Esophagus muscularis mucosa (tissue), 4 donors: ENCODE data around the gene LGALSL. TPM values are rescaled to one million over a fixed set of nuclear protein-coding genes. Genes with fewer than 3 reads are reported as not detected.

Experiments used
- DNase-seq: peaks from one replicate; pipeline ENCODE4 v3.0.0-alpha.2; 2017; ENCODE audit errors: extremely low spot score
- H3K27ac ChIP-seq, 4 donors: fragments of 200-600 bp; sonication (generic); replicated peaks in 1 of 4; 1 replicate in 3 of 4; 2 replicates in 1 of 4; pipeline ENCODE4 v1.5.1; 2016 to 2019; ENCODE audit warnings: mild to moderate bottlenecking in 1 of 4
- H3K27me3 ChIP-seq, 4 donors: fragments of 200-600 bp; sonication (generic); one replicate each; pipeline versions ENCODE4 v1.5.1 to v1.6.0; 2016 to 2019
- H3K36me3 ChIP-seq, 4 donors: fragments of 200-600 bp; sonication (generic); one replicate each; pipeline ENCODE4 v1.5.1; 2016 to 2019
- H3K4me1 ChIP-seq, 4 donors: fragments of 200-600 bp; sonication (generic); one replicate each; pipeline ENCODE4 v1.5.1; 2016 to 2019
- H3K4me3 ChIP-seq, 4 donors: fragments of 200-600 bp; sonication (generic); 1 replicate in 2 of 4; 2 replicates in 2 of 4; pipeline ENCODE4 v1.5.1; 2016 to 2019; ENCODE audit warnings: mild to moderate bottlenecking in 4 of 4, moderate library complexity in 1 of 4
- H3K9me3 ChIP-seq, 4 donors: fragments of 200-600 bp; sonication (generic); 1 replicate in 3 of 4; 2 replicates in 1 of 4; pipeline ENCODE4 v1.5.1; 2016 to 2019
- CTCF ChIP-seq, 3 experiments: fragments of 200-600 bp in 2 of 3; fragments of 450-650 bp in 1 of 3; sonication (generic) in 2 of 3; IDR thresholded peaks; one replicate each; pipeline ENCODE4 v1.5.1; 2017 to 2019; ENCODE audit warnings: antibody characterized with exemption in 3 of 3, mild to moderate bottlenecking in 2 of 3, moderate library complexity in 1 of 3
- EP300 ChIP-seq: sonication (generic); formaldehyde crosslinking; IDR thresholded peaks from one replicate; pipeline ENCODE4 v1.6.1; 2017; ENCODE audit warnings: antibody characterized with exemption
- POLR2A ChIP-seq: fragments of 450-650 bp; IDR thresholded peaks from one replicate; pipeline ENCODE4 v1.6.1; 2017; ENCODE audit warnings: antibody characterized with exemption, moderate library complexity, mild to moderate bottlenecking, low read depth
- POLR2AphosphoS5 ChIP-seq, 2 donors: sonication (generic); formaldehyde crosslinking; IDR thresholded peaks; one replicate each; pipeline ENCODE4 v1.6.1; 2017; ENCODE audit warnings: antibody characterized with exemption in 2 of 2
- WGBS: methylation state at CpG from one replicate; pipeline ENCODE4 v1.1.5; 2018; 5-methylcytosine and 5-hydroxymethylcytosine counted together
- intact Hi-C: fragments of 100-400 bp; cut with DNase I; formaldehyde crosslinking; loops from one replicate; pipeline ENCODE4 v1.15.1; 2023
- total RNA-seq, 4 donors: library from RNA; depleted of rRNA; stranded (reverse); fragments of >200 nt; gene quantifications; one replicate each; pipeline versions ENCODE4 v1.1.0 to v1.2.1, GENCODE V29; 2016

LGALSL gene
- total RNA-seq, 4 donors from 2014 or later = 12.3 to 20.2 (median 17.5) TPM

DNA sequence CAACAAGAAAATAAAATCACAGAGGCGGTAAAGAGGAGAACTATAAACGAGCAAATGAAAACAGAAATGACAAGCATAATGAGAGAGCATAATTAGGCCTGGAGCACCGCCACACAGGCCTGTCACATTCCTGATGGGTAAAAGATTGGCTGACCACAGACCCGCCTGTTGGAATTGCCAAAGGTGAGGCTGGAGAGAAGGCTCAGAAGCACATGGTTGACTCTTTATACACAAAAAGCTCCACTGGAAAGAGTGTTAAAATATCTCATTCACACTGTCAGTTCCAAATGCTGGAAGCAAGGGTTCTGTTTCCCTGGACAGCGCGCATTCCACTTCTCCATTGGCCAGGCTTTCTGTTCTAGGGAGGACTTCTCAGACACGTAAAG lies 5.9 kb upstream of the LGALSL start:
- peaks cover 4 to 17% (median 9%) of the 10 kb centered on the region in 4 donors for H3K4me1 ChIP-seq
- no peaks in the 10 kb centered on the region for H3K27me3 ChIP-seq
- intact Hi-C loops = no loop called here
- 77% methylated on average over 7 of the region's 7 CpGs for WGBS
- no peaks in the 10 kb centered on the region for H3K36me3 ChIP-seq
- H3K9me3 ChIP-seq = no peaks in the 10 kb centered on the region
- TF ChIP-seq CTCF (IDR thresholded peaks at IDR 0.05) (no peak), POLR2AphosphoS5 (IDR thresholded peaks at IDR 0.05) (no peak), POLR2A (no peak), EP300 (no peak)
- no peak overlapping the region for H3K27ac ChIP-seq
- DNase-seq = peak; percentile 55
- H3K4me3 ChIP-seq = no peak overlapping the region

DNA sequence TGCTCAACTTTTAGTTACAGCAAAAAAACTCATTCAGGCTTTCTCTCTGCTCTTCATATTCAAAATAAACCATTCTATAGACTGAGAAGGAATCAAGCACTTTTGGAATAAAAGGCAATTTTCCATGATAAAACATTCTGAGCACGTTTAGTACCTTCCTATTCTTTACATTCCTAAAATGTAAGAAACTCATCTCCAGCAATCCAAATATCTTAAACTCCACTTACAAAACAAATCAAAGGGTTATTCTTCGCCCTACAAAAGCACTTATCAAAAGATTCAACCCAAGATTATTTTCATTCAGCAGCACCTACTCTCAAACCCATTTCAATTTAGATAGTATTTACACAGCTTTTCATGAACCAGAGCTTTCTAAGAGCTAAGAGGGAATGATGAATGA lies 2.9 kb upstream of the LGALSL start:
- Histone ChIP-seq H3K4me1 (peaks cover 21 to 34% (median 28%) of the 10 kb centered on the region in 4 donors), H3K36me3 (peaks cover 0 to under 1% (median 0%) of the 10 kb centered on the region in 4 donors), H3K4me3 (no peak overlapping the region), H3K9me3 (no peaks in the 10 kb centered on the region), H3K27ac (no peak overlapping the region), H3K27me3 (no peaks in the 10 kb centered on the region)
- 90% methylated on average over 2 of the region's 2 CpGs for WGBS
- no peak for TF ChIP-seq CTCF (IDR thresholded peaks at IDR 0.05)
- TF ChIP-seq POLR2A = no peak
- no peak for TF ChIP-seq POLR2AphosphoS5 (IDR thresholded peaks at IDR 0.05)
- TF ChIP-seq EP300 = no peak
- intact Hi-C loops = loop anchor here (10.0 kb wide), 1 partner anchor 204 kb away; the partner anchor contains the start of gene SERTAD2
- no peak for DNase-seq

DNA sequence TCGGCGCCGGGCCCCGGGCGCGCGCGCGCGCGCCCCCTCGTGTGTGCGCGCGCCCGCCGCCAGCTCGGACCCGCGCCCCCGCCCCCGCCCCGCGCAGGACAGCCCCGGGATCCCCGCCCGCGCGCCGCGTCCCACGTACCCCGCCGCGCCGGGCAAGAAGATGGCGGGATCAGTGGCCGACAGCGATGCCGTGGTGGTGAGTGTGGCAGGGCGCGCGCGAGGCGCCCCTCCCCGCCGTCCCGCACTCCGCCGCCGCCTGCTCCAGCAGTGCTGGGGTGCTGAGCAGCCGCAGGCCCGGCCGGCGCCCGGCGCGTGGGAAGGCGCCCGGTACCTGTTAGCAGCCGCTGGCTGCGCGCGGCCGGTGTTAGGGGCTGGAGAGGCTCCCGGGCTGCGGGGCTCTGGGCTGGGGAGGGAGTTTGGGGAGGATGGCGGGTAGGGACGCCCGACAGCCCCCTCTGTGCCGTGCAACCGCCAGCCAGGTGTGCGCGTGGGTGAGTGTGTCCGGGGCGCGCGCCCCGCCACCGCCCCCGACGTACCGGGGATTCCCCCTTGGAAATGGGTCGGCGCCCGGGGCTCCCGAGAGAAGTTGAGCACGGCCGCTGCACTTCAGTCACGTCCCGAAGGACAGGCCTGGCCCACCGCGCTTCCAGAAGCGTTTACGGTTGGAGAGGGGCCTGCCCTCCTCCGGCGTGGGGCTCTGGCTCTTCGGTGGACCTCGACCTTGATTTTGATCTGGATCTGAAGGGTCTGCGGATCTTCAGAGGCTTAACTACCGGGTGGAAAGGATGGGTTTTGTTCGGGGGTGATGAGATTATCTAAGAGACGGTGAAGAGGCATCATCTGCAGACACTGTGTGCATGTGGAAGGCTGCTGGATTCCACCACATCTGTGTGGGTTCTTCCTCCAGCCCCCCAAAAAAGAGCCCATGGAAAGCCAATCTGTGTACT lies 697 bp downstream of the LGALSL start:
- no peak for DNase-seq
- H3K9me3 ChIP-seq = no peaks in the 10 kb centered on the region
- H3K4me1 ChIP-seq = peaks cover 20 to 29% (median 22%) of the 10 kb centered on the region in 4 donors
- TF ChIP-seq EP300 (no peak), CTCF (IDR thresholded peaks at IDR 0.05) (no peak), POLR2AphosphoS5 (IDR thresholded peaks at IDR 0.05) (no peak), POLR2A (no peak)
- intact Hi-C loops = loop anchor here (10.0 kb wide), 1 partner anchor 200 kb away; the partner anchor contains the start of gene SERTAD2
- H3K36me3 ChIP-seq = peaks cover 0 to 34% (median 30%) of the 10 kb centered on the region in 4 donors
- H3K27ac ChIP-seq = peak overlapping the region; percentile 96 to 98 (median 98)
- no peaks in the 10 kb centered on the region for H3K27me3 ChIP-seq
- 13% methylated on average over 23 of the region's 103 CpGs for WGBS
- H3K4me3 ChIP-seq = peak overlapping the region; percentile 83 to 97 (median 89)

- no peak for TF ChIP-seq POLR2AphosphoS5 (IDR thresholded peaks at IDR 0.05)
- TF ChIP-seq POLR2A = no peak
- TF ChIP-seq EP300 = no peak
- no peak for TF ChIP-seq CTCF (IDR thresholded peaks at IDR 0.05)
- Histone ChIP-seq H3K36me3 (peaks cover 0 to 43% (median 31%) of the 10 kb centered on the region in 4 donors), H3K27me3 (no peaks in the 10 kb centered on the region), H3K9me3 (no peaks in the 10 kb centered on the region), H3K4me1 (peaks cover 20 to 29% (median 22%) of the 10 kb centered on the region in 4 donors), H3K27ac (peak overlapping the region; percentile 96 to 98 (median 98)), H3K4me3 (peak overlapping the region; percentile 83 to 97 (median 89))
- no peak for DNase-seq
- WGBS = 72% methylated on average over 2 of the region's 2 CpGs
- intact Hi-C loops = loop anchor here (10.0 kb wide), 1 partner anchor 199 kb away; the partner anchor contains the start of gene SERTAD2
These were observed 1.6 kb downstream of the LGALSL start for GRCh38 chr2:64455545-64455944.
